Measurements from ENCODE around the gene COBLL1.

COBLL1 gene

GRCh38 chr2:164692114-164692513 lies 149.5 kb downstream of the COBLL1 start:
- no peak overlapping the region for H3K27ac ChIP-seq (ENCODE audit: extremely low read depth, low read depth, low read length)
- CTCF ChIA-PET = interaction anchor here (0.6 to 0.7 kb wide), 2 partner anchors 90 to 272 kb away, joined by 3 to 4 read pairs; no protein-coding TSS in a partner anchor
- TF ChIP-seq, protein P1, sequence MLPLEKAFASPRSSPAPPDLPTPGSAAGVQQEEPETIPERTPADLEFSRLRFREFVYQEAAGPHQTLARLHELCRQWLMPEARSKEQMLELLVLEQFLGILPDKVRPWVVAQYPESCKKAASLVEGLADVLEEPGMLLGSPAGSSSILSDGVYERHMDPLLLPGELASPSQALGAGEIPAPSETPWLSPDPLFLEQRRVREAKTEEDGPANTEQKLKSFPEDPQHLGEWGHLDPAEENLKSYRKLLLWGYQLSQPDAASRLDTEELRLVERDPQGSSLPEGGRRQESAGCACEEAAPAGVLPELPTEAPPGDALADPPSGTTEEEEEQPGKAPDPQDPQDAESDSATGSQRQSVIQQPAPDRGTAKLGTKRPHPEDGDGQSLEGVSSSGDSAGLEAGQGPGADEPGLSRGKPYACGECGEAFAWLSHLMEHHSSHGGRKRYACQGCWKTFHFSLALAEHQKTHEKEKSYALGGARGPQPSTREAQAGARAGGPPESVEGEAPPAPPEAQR (tag by site-specific recombination; IDR thresholded peaks at IDR 0.05) = no peak
- TF ChIP-seq KLF7 (tag by site-specific recombination; IDR thresholded peaks at IDR 0.05; ENCODE audit: borderline replicate concordance) = no peak
- TF ChIP-seq ZNF404 (tag by site-specific recombination; IDR thresholded peaks at IDR 0.05) = no peak
- no peak for TF ChIP-seq ZNF776 (tag by site-specific recombination; IDR thresholded peaks at IDR 0.05; ENCODE audit: borderline replicate concordance)
- TF ChIP-seq ZNF223 (tag by site-specific recombination; IDR thresholded peaks at IDR 0.05) = no peak
- no peak for TF ChIP-seq OSR2 (tag by site-specific recombination; IDR thresholded peaks at IDR 0.05)
- TF ChIP-seq ZNF24 (tag by site-specific recombination; IDR thresholded peaks at IDR 0.05) = no peak
- TF ChIP-seq ZIC2 (tag by site-specific recombination; IDR thresholded peaks at IDR 0.05) = no peak
- no peak for TF ChIP-seq ZNF521 (tag by site-specific recombination; IDR thresholded peaks at IDR 0.05)
- no peak for TF ChIP-seq ZNF843 (tag by site-specific recombination; IDR thresholded peaks at IDR 0.05)
- no peak for TF ChIP-seq ZNF19 (tag by site-specific recombination; IDR thresholded peaks at IDR 0.05; ENCODE audit: low read depth)
- TF ChIP-seq SCRT2 (tag by site-specific recombination; IDR thresholded peaks at IDR 0.05) = no peak
- TF ChIP-seq ZNF791 (tag by site-specific recombination; IDR thresholded peaks at IDR 0.05) = no peak
- no peak for TF ChIP-seq PRDM4 (tag by site-specific recombination; IDR thresholded peaks at IDR 0.05)
- TF ChIP-seq ZNF341 (tag by site-specific recombination; IDR thresholded peaks at IDR 0.05; ENCODE audit: low read depth) = no peak
- no peak for TF ChIP-seq ZNF175 (tag by site-specific recombination; IDR thresholded peaks at IDR 0.05)
- TF ChIP-seq ZNF501 (tag by site-specific recombination; IDR thresholded peaks at IDR 0.05) = no peak

DNA sequence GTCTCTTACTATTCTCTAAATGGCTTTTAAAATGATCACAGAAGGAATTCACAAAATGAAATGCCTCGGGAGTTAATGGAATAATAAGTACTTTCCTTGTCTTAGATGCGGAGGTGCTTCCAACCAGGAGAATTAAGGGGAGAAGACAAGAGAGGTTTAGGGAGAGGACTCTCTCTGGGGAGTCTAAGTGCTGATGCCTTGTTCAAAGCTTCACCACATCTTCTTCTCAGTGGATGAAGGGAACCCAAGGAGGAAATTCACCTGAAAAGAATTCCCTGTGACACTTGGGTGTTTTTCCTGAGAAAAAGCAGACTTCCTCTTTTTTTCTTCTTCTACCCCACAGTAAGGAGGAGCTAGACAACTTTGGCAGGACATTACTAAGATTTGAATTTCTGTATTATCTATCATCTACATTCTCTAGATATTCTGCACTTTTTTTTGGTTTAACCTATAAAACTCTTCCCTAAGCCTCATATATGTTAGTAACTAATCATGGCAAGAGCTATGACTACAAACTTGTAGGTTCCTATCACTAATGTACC lies 150.2 kb downstream of the COBLL1 start:
- POLR2A ChIA-PET = no interaction called here
- CTCF ChIA-PET = interaction anchor here (0.6 to 1.0 kb wide), 4 partner anchors 25 to 273 kb away, joined by 3 to 5 read pairs (median 4); no protein-coding TSS in a partner anchor
- H3K36me3 ChIP-seq (ENCODE audit: control insufficient read depth in 2 of 2, insufficient read depth in 1 of 2, low read length in 2 of 2) = peaks cover 0 to 22% of the 10 kb centered on the region in 2 experiments; a peak in 1 of 3 replicates
- H3K4me3 ChIP-seq (ENCODE audit: low read depth, low read length) = no peak overlapping the region
- H3K27ac ChIP-seq (ENCODE audit: extremely low read depth, low read depth, low read length) = no peak overlapping the region
- no peaks in the 10 kb centered on the region for H3K9me3 ChIP-seq (ENCODE audit: control insufficient read depth, insufficient read depth, low read depth, low read length)
- H3K4me1 ChIP-seq (ENCODE audit: control insufficient read depth, insufficient read depth, low read length) = 0 out of 2 replicates have a peak, but pooled peaks cover 3% of the 10 kb centered on the region
- TF ChIP-seq ZNF223 (tag by site-specific recombination; IDR thresholded peaks at IDR 0.05) (no peak), ZNF530 (tag by site-specific recombination; IDR thresholded peaks at IDR 0.05; ENCODE audit: low read depth) (no peak), ZNF501 (tag by site-specific recombination; IDR thresholded peaks at IDR 0.05) (no peak), ZSCAN30 (tag by site-specific recombination; IDR thresholded peaks at IDR 0.05) (no peak), ZNF302 (tag by site-specific recombination; IDR thresholded peaks at IDR 0.05; ENCODE audit: low read depth) (no peak), ZNF221 (tag by site-specific recombination; IDR thresholded peaks at IDR 0.05; ENCODE audit: borderline replicate concordance) (no peak), PRDM1 (tag by site-specific recombination; IDR thresholded peaks at IDR 0.05) (no peak), BCL11A (tag by site-specific recombination; IDR thresholded peaks at IDR 0.05; ENCODE audit: low read depth) (no peak), ZNF214 (tag by site-specific recombination; IDR thresholded peaks at IDR 0.05; ENCODE audit: borderline replicate concordance) (no peak), ZNF37A (tag by site-specific recombination; IDR thresholded peaks at IDR 0.05) (no peak), ZEB2 (tag by site-specific recombination; IDR thresholded peaks at IDR 0.05) (no peak), ZNF596 (tag by site-specific recombination; IDR thresholded peaks at IDR 0.05) (no peak)
- TF ChIP-seq, protein P2, sequence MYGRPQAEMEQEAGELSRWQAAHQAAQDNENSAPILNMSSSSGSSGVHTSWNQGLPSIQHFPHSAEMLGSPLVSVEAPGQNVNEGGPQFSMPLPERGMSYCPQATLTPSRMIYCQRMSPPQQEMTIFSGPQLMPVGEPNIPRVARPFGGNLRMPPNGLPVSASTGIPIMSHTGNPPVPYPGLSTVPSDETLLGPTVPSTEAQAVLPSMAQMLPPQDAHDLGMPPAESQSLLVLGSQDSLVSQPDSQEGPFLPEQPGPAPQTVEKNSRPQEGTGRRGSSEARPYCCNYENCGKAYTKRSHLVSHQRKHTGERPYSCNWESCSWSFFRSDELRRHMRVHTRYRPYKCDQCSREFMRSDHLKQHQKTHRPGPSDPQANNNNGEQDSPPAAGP (tag by site-specific recombination; IDR thresholded peaks at IDR 0.05) = no peak
- TF ChIP-seq, protein P3, sequence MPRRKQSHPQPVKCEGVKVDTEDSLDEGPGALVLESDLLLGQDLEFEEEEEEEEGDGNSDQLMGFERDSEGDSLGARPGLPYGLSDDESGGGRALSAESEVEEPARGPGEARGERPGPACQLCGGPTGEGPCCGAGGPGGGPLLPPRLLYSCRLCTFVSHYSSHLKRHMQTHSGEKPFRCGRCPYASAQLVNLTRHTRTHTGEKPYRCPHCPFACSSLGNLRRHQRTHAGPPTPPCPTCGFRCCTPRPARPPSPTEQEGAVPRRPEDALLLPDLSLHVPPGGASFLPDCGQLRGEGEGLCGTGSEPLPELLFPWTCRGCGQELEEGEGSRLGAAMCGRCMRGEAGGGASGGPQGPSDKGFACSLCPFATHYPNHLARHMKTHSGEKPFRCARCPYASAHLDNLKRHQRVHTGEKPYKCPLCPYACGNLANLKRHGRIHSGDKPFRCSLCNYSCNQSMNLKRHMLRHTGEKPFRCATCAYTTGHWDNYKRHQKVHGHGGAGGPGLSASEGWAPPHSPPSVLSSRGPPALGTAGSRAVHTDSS (tag by site-specific recombination; IDR thresholded peaks at IDR 0.05) = no peak

More at GRCh38 chr2:164692114-164692513, 149.5 kb downstream of the COBLL1 start:
- POLR2A ChIA-PET = no interaction called here
- Histone ChIP-seq H3K4me3 (ENCODE audit: low read depth, low read length) (no peak overlapping the region), H3K9me3 (ENCODE audit: control insufficient read depth, insufficient read depth, low read depth, low read length) (no peaks in the 10 kb centered on the region), H3K36me3 (ENCODE audit: control insufficient read depth in 2 of 2, insufficient read depth in 1 of 2, low read length in 2 of 2) (peaks cover 0 to 22% of the 10 kb centered on the region in 2 experiments; a peak in 1 of 3 replicates), H3K4me1 (ENCODE audit: control insufficient read depth, insufficient read depth, low read length) (0 out of 2 replicates have a peak, but pooled peaks cover 3% of the 10 kb centered on the region)

Data from HEK293 (cell line).